ENCODE data around the gene SRCAP.

SRCAP gene

GRCh38 chr16:30710971-30711370 lies 12.0 kb downstream of the SRCAP start:
- H3K4me1 ChIP-seq (ENCODE audit: insufficient read depth, low read length): no peaks in the 10 kb centered on the region
- H3K4me3 ChIP-seq (ENCODE audit: low read length): no peak overlapping the region
- H3K9ac ChIP-seq (ENCODE audit: low read depth, low read length): no peak overlapping the region
- peaks cover 94% of the 10 kb centered on the region for H3K36me3 ChIP-seq (ENCODE audit: insufficient read depth, low read depth, low read length)
- H3K9me3 ChIP-seq (ENCODE audit: insufficient read depth, low read depth, low read length): no peaks in the 10 kb centered on the region
- H3K27me3 ChIP-seq (ENCODE audit: insufficient read depth, low read length): no peaks in the 10 kb centered on the region
- H3K27ac ChIP-seq (ENCODE audit: low read length): no peak overlapping the region

GRCh38 chr16:30711712-30712111 lies 12.7 kb downstream of the SRCAP start:
- Histone ChIP-seq H3K36me3 (ENCODE audit: insufficient read depth, low read depth, low read length) (peaks cover 94% of the 10 kb centered on the region), H3K27me3 (ENCODE audit: insufficient read depth, low read length) (no peaks in the 10 kb centered on the region), H3K27ac (ENCODE audit: low read length) (no peak overlapping the region), H3K4me1 (ENCODE audit: insufficient read depth, low read length) (no peaks in the 10 kb centered on the region), H3K9me3 (ENCODE audit: insufficient read depth, low read depth, low read length) (no peaks in the 10 kb centered on the region), H3K4me3 (ENCODE audit: low read length) (no peak overlapping the region), H3K9ac (ENCODE audit: low read depth, low read length) (no peak overlapping the region)

- Histone ChIP-seq H3K36me3 (ENCODE audit: insufficient read depth, low read depth, low read length) (peaks cover 89% of the 10 kb centered on the region), H3K9me3 (ENCODE audit: insufficient read depth, low read depth, low read length) (no peaks in the 10 kb centered on the region), H3K27me3 (ENCODE audit: insufficient read depth, low read length) (no peaks in the 10 kb centered on the region), H3K27ac (ENCODE audit: low read length) (no peak overlapping the region), H3K9ac (ENCODE audit: low read depth, low read length) (no peak overlapping the region), H3K4me1 (ENCODE audit: insufficient read depth, low read length) (no peaks in the 10 kb centered on the region), H3K4me3 (ENCODE audit: low read length) (no peak overlapping the region)
These were observed 16.9 kb downstream of the SRCAP start for GRCh38 chr16:30715750-30716445.

GRCh38 chr16:30720086-30720485 lies 21.1 kb downstream of the SRCAP start:
- H3K27me3 ChIP-seq (ENCODE audit: insufficient read depth, low read length): no peaks in the 10 kb centered on the region
- no peak overlapping the region for H3K27ac ChIP-seq (ENCODE audit: low read length)
- H3K36me3 ChIP-seq (ENCODE audit: insufficient read depth, low read depth, low read length): peaks cover 94% of the 10 kb centered on the region
- no peak overlapping the region for H3K9ac ChIP-seq (ENCODE audit: low read depth, low read length)
- H3K4me1 ChIP-seq (ENCODE audit: insufficient read depth, low read length): no peaks in the 10 kb centered on the region
- no peak overlapping the region for H3K4me3 ChIP-seq (ENCODE audit: low read length)
- H3K9me3 ChIP-seq (ENCODE audit: insufficient read depth, low read depth, low read length): no peaks in the 10 kb centered on the region

- Histone ChIP-seq H3K4me3 (ENCODE audit: low read length) (no peak overlapping the region), H3K9me3 (ENCODE audit: insufficient read depth, low read depth, low read length) (no peaks in the 10 kb centered on the region), H3K4me1 (ENCODE audit: insufficient read depth, low read length) (no peaks in the 10 kb centered on the region), H3K27me3 (ENCODE audit: insufficient read depth, low read length) (no peaks in the 10 kb centered on the region), H3K27ac (ENCODE audit: low read length) (no peak overlapping the region), H3K9ac (ENCODE audit: low read depth, low read length) (no peak overlapping the region), H3K36me3 (ENCODE audit: insufficient read depth, low read depth, low read length) (peaks cover 95% of the 10 kb centered on the region)
These were observed 21.7 kb downstream of the SRCAP start for GRCh38 chr16:30720694-30721093.

- Histone ChIP-seq H3K9ac (ENCODE audit: low read depth, low read length) (no peak overlapping the region), H3K9me3 (ENCODE audit: insufficient read depth, low read depth, low read length) (no peaks in the 10 kb centered on the region), H3K4me1 (ENCODE audit: insufficient read depth, low read length) (no peaks in the 10 kb centered on the region), H3K4me3 (ENCODE audit: low read length) (no peak overlapping the region), H3K27me3 (ENCODE audit: insufficient read depth, low read length) (no peaks in the 10 kb centered on the region), H3K36me3 (ENCODE audit: insufficient read depth, low read depth, low read length) (peaks cover 95% of the 10 kb centered on the region), H3K27ac (ENCODE audit: low read length) (no peak overlapping the region)
These were observed 22.2 kb downstream of the SRCAP start for GRCh38 chr16:30721167-30721566.

GRCh38 chr16:30721606-30722005 lies 22.6 kb downstream of the SRCAP start:
- peaks cover 95% of the 10 kb centered on the region for H3K36me3 ChIP-seq (ENCODE audit: insufficient read depth, low read depth, low read length)
- no peaks in the 10 kb centered on the region for H3K4me1 ChIP-seq (ENCODE audit: insufficient read depth, low read length)
- H3K27ac ChIP-seq (ENCODE audit: low read length): no peak overlapping the region
- H3K27me3 ChIP-seq (ENCODE audit: insufficient read depth, low read length): no peaks in the 10 kb centered on the region
- no peak overlapping the region for H3K9ac ChIP-seq (ENCODE audit: low read depth, low read length)
- no peaks in the 10 kb centered on the region for H3K9me3 ChIP-seq (ENCODE audit: insufficient read depth, low read depth, low read length)
- no peak overlapping the region for H3K4me3 ChIP-seq (ENCODE audit: low read length)

- H3K27ac ChIP-seq (ENCODE audit: low read length): no peak overlapping the region
- no peaks in the 10 kb centered on the region for H3K27me3 ChIP-seq (ENCODE audit: insufficient read depth, low read length)
- H3K9ac ChIP-seq (ENCODE audit: low read depth, low read length): no peak overlapping the region
- H3K9me3 ChIP-seq (ENCODE audit: insufficient read depth, low read depth, low read length): no peaks in the 10 kb centered on the region
- H3K36me3 ChIP-seq (ENCODE audit: insufficient read depth, low read depth, low read length): peaks cover 93% of the 10 kb centered on the region
- H3K4me3 ChIP-seq (ENCODE audit: low read length): no peak overlapping the region
- no peaks in the 10 kb centered on the region for H3K4me1 ChIP-seq (ENCODE audit: insufficient read depth, low read length)
These were observed 23.5 kb downstream of the SRCAP start for GRCh38 chr16:30722443-30722842.

GRCh38 chr16:30722916-30723315 lies 23.9 kb downstream of the SRCAP start:
- Histone ChIP-seq H3K4me3 (ENCODE audit: low read length) (no peak overlapping the region), H3K4me1 (ENCODE audit: insufficient read depth, low read length) (no peaks in the 10 kb centered on the region; the same call in 1 of the 2 replicates), H3K27me3 (ENCODE audit: insufficient read depth, low read length) (no peaks in the 10 kb centered on the region), H3K36me3 (ENCODE audit: insufficient read depth, low read depth, low read length) (peaks cover 90% of the 10 kb centered on the region), H3K9ac (ENCODE audit: low read depth, low read length) (no peak overlapping the region), H3K27ac (ENCODE audit: low read length) (no peak overlapping the region), H3K9me3 (ENCODE audit: insufficient read depth, low read depth, low read length) (no peaks in the 10 kb centered on the region)

GRCh38 chr16:30723725-30724355 lies 24.9 kb downstream of the SRCAP start:
- H3K27me3 ChIP-seq (ENCODE audit: insufficient read depth, low read length): no peaks in the 10 kb centered on the region
- no peak overlapping the region for H3K9ac ChIP-seq (ENCODE audit: low read depth, low read length)
- no peaks in the 10 kb centered on the region for H3K9me3 ChIP-seq (ENCODE audit: insufficient read depth, low read depth, low read length)
- H3K4me3 ChIP-seq (ENCODE audit: low read length): no peak overlapping the region
- peaks cover 93% of the 10 kb centered on the region for H3K36me3 ChIP-seq (ENCODE audit: insufficient read depth, low read depth, low read length)
- no peak overlapping the region for H3K27ac ChIP-seq (ENCODE audit: low read length)
- H3K4me1 ChIP-seq (ENCODE audit: insufficient read depth, low read length): peaks cover 7% of the 10 kb centered on the region

- peaks cover 7% of the 10 kb centered on the region for H3K4me1 ChIP-seq (ENCODE audit: insufficient read depth, low read length)
- H3K9ac ChIP-seq (ENCODE audit: low read depth, low read length): no peak overlapping the region
- H3K4me3 ChIP-seq (ENCODE audit: low read length): no peak overlapping the region
- no peaks in the 10 kb centered on the region for H3K9me3 ChIP-seq (ENCODE audit: insufficient read depth, low read depth, low read length)
- H3K27me3 ChIP-seq (ENCODE audit: insufficient read depth, low read length): no peaks in the 10 kb centered on the region
- H3K27ac ChIP-seq (ENCODE audit: low read length): no peak overlapping the region
- peaks cover 95% of the 10 kb centered on the region for H3K36me3 ChIP-seq (ENCODE audit: insufficient read depth, low read depth, low read length)
These were observed 25.9 kb downstream of the SRCAP start for GRCh38 chr16:30724641-30725417.

- Histone ChIP-seq H3K36me3 (ENCODE audit: insufficient read depth, low read depth, low read length) (peaks cover 94% of the 10 kb centered on the region), H3K27ac (ENCODE audit: low read length) (no peak overlapping the region), H3K4me3 (ENCODE audit: low read length) (no peak overlapping the region)
These were observed 26.4 kb downstream of the SRCAP start for GRCh38 chr16:30725418-30725792.

More at GRCh38 chr16:30725418-30725792, 26.4 kb downstream of the SRCAP start:
- H3K9me3 ChIP-seq (ENCODE audit: insufficient read depth, low read depth, low read length): no peaks in the 10 kb centered on the region
- no peak overlapping the region for H3K9ac ChIP-seq (ENCODE audit: low read depth, low read length)
- H3K27me3 ChIP-seq (ENCODE audit: insufficient read depth, low read length): no peaks in the 10 kb centered on the region
- peaks cover 7% of the 10 kb centered on the region for H3K4me1 ChIP-seq (ENCODE audit: insufficient read depth, low read length)
